ENCODE results near the gene KCTD3.

KCTD3 gene

GRCh38 chr1:215606564-215607168 lies 39.6 kb downstream of the KCTD3 start:
- no peak for DNase-seq

- no peak for DNase-seq
Observed at GRCh38 chr1:215607412-215607811, 40.3 kb downstream of the KCTD3 start.

GRCh38 chr1:215608646-215609045 lies 41.5 kb downstream of the KCTD3 start:
- DNase-seq = no peak

DNA sequence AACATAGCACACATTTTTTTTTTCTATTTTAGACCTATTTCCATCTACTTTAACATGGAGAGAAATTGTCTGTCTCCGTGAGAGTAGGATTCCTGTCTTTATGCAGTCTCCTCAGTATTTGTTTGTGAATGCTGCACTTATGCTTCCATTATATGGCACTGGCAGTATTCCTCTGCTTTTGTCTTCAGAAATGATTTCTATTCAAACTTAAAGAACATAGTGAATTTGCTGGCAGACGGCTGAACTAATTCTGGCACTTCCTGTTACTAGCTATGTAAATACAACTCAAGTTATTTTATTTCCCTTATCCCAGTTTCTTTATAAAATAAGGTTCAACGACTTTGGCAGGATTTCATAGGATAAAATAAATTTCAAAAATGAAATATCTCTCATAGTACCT lies 45.3 kb downstream of the KCTD3 start:
- no peak for DNase-seq

- DNase-seq = no peak
Observed at GRCh38 chr1:215617979-215618378, 50.9 kb downstream of the KCTD3 start.

GRCh38 chr1:215623162-215623561 lies 56.1 kb downstream of the KCTD3 start:
- no peak for DNase-seq

DNA sequence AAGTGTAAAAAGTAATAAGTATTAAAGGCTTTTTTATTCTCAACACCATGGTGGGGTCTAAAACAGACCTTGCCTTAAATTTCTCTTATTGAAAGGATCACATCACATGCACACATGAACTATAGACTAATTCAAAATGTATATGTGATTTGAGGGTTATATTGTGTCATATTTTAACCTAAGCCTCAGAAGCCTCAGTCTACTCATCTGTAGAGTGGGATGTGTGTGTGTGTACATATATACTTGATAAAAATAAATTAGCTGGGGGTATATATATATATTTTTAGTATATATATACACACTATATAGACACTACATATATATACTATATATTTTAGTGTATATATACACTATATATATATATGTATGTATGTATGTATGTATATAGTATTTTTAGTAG lies 58.8 kb downstream of the KCTD3 start:
- DNase-seq = no peak

- no peak for DNase-seq
Observed at GRCh38 chr1:215631040-215631439, 63.9 kb downstream of the KCTD3 start.

GRCh38 chr1:215631489-215631888 lies 64.4 kb downstream of the KCTD3 start:
- DNase-seq = no peak

- no peak for DNase-seq
Observed at GRCh38 chr1:215635827-215636226, 68.7 kb downstream of the KCTD3 start.

- no peak for DNase-seq
Observed at GRCh38 chr1:215636258-215636965, 69.3 kb downstream of the KCTD3 start.

GRCh38 chr1:215637041-215637573 lies 70.0 kb downstream of the KCTD3 start:
- DNase-seq = no peak

DNA sequence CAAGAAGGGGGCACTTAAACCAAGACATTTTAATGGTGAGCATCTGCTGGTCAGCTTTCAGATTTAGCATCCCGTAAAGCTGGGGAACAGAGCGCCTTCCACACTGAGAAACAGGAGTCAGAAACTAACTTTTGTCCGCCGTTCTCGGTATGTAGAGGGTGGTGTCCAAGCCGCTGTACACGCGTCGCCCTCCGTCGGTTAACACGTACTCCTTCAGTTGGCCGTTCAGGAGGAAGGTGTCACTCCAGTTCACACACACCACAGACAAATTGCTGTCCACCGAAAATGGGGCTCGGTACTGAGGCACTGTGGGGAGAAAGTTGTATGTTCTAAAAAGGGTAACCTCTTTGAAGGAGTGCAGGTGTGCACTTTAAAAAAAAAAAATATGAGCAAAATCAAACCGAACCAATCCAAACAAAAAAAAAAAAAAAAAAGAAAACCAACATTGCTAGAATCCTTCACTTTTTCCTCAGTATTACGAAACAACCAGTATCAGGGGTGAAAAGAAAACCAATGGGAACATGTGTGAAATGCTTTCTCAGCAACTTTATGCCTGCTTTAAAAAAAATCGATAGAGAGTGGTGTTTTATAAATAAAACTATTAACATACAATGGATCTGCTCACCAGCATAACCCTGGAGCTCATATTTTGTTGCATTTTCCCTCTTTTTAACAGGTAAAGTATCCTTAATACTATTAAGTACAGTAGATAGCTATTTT lies 73.5 kb downstream of the KCTD3 start:
- DNase-seq = no peak

- no peak for DNase-seq
Observed at GRCh38 chr1:215643592-215644321, 76.7 kb downstream of the KCTD3 start.

DNA sequence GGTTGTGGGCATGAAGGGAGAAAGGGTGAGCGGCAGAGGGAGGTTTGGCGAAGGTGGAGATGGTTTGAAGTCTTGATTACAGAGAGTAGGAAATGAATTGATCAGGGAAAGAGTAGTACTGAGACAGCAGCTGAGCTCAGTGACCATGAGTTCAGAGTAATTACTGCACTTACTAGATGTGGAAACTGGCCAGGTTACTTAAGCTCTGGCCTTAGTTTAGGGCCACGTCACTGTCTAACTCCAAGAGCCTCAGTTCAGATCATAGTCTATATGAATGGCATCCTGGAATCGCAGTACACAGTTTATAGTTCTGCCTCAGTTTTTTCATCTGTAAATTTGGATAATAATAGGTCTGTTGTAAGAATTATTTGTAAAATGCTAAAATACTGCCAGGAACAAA lies 78.1 kb downstream of the KCTD3 start:
- no peak for DNase-seq

DNA sequence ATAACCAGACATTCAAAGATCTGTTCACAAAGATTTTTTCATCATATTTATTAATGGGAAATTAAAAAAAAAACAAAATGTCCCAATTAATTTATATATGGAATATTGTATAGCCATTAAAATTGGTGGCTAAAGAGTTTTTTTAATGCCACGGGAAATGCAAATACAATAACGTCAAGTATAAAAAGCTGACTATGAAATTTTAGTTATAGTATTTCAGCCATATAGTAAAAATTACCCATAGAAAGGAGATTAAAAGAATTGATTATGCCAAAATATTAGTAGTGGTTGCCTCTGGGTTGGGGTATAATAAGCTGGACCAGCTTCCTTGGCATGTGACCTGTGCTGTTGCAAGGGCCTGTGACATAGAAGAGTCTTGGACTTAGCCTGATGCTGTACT lies 78.8 kb downstream of the KCTD3 start:
- DNase-seq = no peak

DNA sequence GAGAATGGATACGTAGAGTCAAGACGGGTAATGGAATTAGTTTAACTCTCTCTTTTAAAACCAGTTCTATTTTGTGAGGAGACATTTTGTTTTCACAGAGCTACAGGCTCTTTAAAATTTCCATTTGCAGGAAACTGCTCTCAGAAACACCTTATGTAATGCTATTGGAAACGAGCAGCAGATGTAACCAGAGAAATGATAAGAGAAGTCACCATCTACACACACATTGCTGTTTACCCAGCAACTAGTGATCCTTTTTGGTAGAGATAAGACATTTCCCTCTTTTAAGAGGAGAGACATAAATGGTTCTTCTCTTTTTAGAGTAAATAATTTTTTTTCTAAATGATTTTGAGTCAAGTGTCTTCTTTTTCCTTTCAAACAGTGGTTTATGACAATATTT lies 80.6 kb downstream of the KCTD3 start:
- DNase-seq = no peak

DNA sequence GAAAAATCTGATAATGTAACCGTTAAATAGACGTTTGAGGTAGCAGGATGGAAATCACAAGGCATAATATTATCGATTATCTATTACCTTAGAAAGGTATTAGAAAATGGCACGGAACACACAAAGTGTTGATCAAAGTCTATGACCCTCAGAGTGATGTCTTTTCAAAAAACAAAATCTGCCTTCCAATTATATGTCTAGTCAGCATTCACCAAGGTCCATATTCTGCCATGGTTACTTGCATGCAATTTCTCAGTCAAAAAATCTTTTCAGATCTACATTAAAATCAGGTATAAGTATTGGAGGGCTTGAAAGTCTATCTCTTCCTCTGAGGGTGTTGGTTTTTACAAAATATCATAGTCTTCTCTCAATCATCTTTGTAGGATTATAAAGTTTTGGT lies 81.9 kb downstream of the KCTD3 start:
- no peak for DNase-seq

DNA sequence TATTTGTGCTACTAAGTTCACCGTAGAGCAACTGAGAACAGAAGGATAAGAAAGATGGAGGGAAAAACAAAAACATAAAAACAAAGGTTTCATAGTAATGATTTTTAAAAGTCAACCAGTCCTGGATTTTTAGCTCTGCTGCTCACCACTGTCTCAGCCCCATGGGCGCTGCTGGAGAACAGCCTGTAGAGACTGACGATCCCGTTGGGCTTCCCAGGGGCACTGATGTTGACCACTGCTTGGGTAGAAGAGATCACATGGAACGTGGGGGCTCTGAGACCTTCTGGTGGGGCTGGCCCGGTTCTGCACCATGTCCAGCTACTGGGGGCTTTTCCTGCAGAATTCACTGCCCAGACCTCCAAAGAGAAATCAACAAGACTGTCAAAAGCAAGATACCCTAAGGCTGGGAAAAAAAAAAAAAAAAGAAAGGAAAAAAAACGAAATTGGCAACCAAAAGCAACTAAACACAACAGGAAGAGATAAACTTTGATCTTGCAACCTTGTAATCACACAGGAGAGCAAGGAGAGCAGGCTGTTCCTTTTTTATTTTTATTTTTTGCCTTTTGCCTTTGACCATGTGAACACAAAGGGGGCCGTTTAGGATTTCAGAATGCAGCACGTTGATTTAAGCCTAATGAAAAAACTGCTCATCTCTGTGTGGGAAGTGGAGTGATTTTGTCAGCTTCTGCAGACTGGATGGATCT lies 83.5 kb downstream of the KCTD3 start:
- DNase-seq = no peak

DNA sequence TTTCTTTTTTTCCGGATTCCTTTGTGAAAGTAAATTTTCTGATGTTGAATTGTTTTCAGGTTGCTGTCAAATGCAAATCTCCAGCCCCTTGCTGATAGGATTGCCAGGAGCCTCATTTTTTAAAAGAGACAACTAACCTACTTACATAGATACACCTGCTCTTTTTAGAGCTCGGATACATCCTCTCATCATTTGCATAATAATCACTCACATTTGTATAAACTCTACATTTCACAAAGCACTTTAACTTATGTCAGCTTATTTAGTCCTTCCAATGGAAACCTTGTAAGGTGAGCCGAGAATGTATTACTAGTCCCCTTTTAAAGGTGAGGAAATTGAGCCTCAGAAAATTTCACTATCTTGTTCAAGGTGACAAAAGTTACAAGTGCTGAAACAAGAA lies 84.8 kb downstream of the KCTD3 start:
- DNase-seq = no peak

GRCh38 chr1:215652371-215652770 lies 85.3 kb downstream of the KCTD3 start:
- no peak for DNase-seq

DNA sequence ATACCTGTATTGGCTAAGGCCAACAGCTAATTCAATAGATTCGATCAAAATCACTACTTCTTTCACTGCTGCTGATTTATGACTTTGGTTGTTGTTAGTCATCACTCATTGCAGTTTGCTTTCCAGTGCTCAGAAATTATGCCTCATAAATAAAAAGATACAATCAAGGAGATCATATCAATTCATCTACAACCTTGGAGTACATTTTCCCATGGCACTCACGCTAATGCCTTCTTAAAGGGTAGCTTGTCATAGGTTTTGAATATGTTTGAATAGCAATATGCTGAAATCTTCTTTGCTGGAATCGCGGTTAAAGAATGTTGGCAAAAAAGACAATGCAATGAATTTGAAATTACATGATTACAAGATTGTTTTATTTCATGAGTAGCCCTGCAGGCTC lies 89.9 kb downstream of the KCTD3 start:
- DNase-seq = no peak

DNA sequence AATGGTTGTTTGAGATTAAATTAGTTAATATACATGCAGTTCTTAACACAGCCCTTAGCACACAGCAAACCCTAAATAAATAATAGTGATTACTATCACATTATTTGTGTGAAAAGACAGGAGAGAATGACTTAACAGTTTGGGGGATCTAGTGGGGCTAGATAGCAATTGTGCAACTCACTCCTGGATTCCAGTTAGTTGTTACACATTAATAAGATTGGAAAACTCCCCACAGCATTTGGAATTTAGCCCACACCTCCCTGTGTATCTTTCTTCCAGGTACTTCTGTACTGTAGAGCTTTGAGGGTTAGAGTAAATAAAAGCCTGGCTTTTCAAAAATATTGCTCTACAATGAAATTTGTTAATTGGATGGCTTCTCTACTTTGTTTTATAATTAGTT lies 93.2 kb downstream of the KCTD3 start:
- no peak for DNase-seq
